Testis (tissue), 2 donors: ENCODE measurements around the gene SENP5.

Experiments used
- POLR2A ChIP-seq: fragments of 450-650 bp; IDR thresholded peaks from one replicate; pipeline ENCODE4 v1.6.1; 2017; ENCODE audit warnings: antibody characterized with exemption, mild to moderate bottlenecking, moderate library complexity
- TF ChIP-seq, protein P1 (sequence below), 3 experiments: fragments of 450-650 bp in 2 of 3; fragments of 200-600 bp in 1 of 3; sonication (generic) in 1 of 3; IDR thresholded peaks; one replicate each; pipeline ENCODE4 v1.5.1; 2016 to 2019; ENCODE audit warnings: antibody characterized with exemption in 3 of 3, mild to moderate bottlenecking in 2 of 3, moderate library complexity in 1 of 3

DNA sequence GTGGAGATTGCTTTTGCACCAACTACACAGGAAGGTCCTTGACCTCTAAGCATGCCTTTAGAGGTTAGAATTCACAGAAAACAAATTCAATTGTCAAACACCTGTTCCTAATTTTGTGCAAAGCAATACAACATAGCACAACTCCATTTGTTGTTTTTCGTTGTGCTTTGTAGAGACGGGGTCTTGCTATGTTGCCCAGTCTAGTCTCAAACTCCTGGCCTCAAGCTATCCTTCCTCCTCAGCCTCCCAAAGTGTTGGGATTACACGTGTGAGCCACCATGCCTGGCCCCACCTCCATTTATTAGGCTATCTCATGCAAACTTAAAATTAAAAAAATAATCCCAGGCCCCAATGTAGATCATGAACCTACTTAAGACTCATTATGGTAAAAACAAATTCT lies 68.6 kb downstream of the SENP5 start:
- TF ChIP-seq, protein P1, sequence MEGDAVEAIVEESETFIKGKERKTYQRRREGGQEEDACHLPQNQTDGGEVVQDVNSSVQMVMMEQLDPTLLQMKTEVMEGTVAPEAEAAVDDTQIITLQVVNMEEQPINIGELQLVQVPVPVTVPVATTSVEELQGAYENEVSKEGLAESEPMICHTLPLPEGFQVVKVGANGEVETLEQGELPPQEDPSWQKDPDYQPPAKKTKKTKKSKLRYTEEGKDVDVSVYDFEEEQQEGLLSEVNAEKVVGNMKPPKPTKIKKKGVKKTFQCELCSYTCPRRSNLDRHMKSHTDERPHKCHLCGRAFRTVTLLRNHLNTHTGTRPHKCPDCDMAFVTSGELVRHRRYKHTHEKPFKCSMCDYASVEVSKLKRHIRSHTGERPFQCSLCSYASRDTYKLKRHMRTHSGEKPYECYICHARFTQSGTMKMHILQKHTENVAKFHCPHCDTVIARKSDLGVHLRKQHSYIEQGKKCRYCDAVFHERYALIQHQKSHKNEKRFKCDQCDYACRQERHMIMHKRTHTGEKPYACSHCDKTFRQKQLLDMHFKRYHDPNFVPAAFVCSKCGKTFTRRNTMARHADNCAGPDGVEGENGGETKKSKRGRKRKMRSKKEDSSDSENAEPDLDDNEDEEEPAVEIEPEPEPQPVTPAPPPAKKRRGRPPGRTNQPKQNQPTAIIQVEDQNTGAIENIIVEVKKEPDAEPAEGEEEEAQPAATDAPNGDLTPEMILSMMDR (IDR thresholded peaks at IDR 0.05): no peak
- TF ChIP-seq POLR2A: no peak
